SK-N-MC (cell line): Measurements from ENCODE around the gene PAQR7.

ENCODE experiments used
- EZH2 ChIP-seq: fragments of 200-600 bp; sonication (generic); IDR thresholded peaks from one replicate; pipeline ENCODE4 v1.6.1; 2017; ENCODE audit warnings: antibody characterized with exemption
- FOXP2 ChIP-seq: optimal IDR thresholded peaks from 2 replicates; pipeline ENCODE3; 2011; ENCODE audit warnings: mild to moderate bottlenecking, moderate library complexity; ENCODE audit not compliant: insufficient read depth; ENCODE audit errors: extremely low read length, control extremely low read depth
- POLR2AphosphoS5 ChIP-seq: IDR thresholded peaks from 2 replicates; pipeline ENCODE4 v1.6.1; 2012; ENCODE audit warnings: mild to moderate bottlenecking, low read depth, low read length, borderline replicate concordance

DNA sequence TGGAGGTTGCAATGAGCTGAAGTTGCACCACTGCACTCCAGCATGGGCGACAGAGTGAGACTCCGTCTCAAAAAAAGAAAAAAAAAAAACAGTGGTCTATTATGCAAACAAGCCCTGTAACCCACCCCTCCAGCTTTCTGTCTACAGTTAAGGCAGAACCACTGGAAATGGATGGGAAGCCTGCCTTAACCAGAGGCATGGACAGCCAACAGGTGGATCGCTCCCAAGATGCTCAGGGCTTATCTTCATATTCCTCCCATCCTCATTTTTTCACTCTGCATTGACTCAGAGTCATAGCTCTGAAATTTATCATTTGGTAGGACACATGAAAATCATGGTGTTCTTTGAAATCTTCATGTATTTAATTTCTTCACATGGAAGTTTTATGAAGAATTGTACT is 47.0 kb downstream of the PAQR7 start:
- no peak for TF ChIP-seq POLR2AphosphoS5
- TF ChIP-seq EZH2 = no peak
- TF ChIP-seq FOXP2 = no peak
